Measurements from ENCODE around the gene ZMYND12. TPM values are rescaled to one million over a fixed set of nuclear protein-coding genes. Genes with fewer than 3 reads are reported as not detected.

Gene ZMYND12
- polyA plus RNA-seq, 1 of the 3 experiments (the other 2 are of a cell fraction) = 0.18 TPM

DNA sequence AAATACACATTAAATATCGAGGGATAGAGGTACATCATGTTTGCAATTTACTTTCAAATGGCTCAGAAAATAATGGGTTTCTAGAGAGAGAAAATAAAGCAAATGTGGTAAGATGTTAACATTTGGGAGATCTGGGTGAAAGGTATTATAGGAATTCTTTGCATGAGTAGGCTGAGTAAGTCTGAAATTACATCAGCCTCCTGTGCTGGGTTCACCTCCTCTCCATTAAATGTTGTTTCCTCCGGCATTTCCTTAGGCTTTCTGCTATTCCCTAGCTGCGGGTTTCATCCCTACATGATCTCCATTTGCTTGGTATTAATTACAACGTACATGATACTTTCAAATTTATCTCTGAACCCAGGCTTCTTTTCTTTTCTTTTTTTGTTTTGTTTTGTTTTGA, 31.6 kb downstream of the ZMYND12 start:
- WGBS (ENCODE audit: low lambda C conversion rate) = 68% methylated on average over 4 of the region's 4 CpGs

More for the DNA sequence above, 31.6 kb downstream of the ZMYND12 start:
- no peak for DNase-seq
- CTCF ChIA-PET = interaction anchor here (0.8 kb wide), 1 partner anchor 113 kb away, joined by 3 read pairs; no protein-coding TSS in a partner anchor
- H4K20me1 ChIP-seq (ENCODE audit: insufficient read depth) = no peaks in the 10 kb centered on the region
- no peak overlapping the region for H2AFZ ChIP-seq (ENCODE audit: low read depth)
- H3K27ac ChIP-seq (ENCODE audit: low read depth in 2 of 2, low read length in 1 of 2) = no peak overlapping the region
- H3K4me3 ChIP-seq (ENCODE audit: low read depth in 2 of 2, low read length in 1 of 2) = no peak overlapping the region
- H3K9ac ChIP-seq = no peak overlapping the region
- H3K9me2 ChIP-seq = no peaks in the 10 kb centered on the region
- H3K79me2 ChIP-seq (ENCODE audit: insufficient read depth) = no peaks in the 10 kb centered on the region
- POLR2A ChIA-PET = no interaction called here
- H3F3A ChIP-seq (replicated peaks; ENCODE audit: insufficient read depth) = no peaks in the 10 kb centered on the region
- H3K36me3 ChIP-seq (replicated peaks in 1 of 2; ENCODE audit: control insufficient read depth in 1 of 2, insufficient read depth in 2 of 2, low read length in 1 of 2) = no peaks in the 10 kb centered on the region
- H3K27me3 ChIP-seq (ENCODE audit: insufficient read depth) = no peaks in the 10 kb centered on the region; the same call in 1 of the 2 replicates
- no peaks in the 10 kb centered on the region for H3K9me3 ChIP-seq
- H3K4me2 ChIP-seq = no peak overlapping the region
- H3K4me1 ChIP-seq (ENCODE audit: control insufficient read depth in 1 of 2, insufficient read depth in 2 of 2, low read depth in 1 of 2, low read length in 1 of 2) = peaks cover 6 to 28% of the 10 kb centered on the region in 2 experiments; a peak in 3 of 4 replicates
- TF ChIP-seq JUND (IDR thresholded peaks at IDR 0.05) = no peak
- TF ChIP-seq, protein P1, sequence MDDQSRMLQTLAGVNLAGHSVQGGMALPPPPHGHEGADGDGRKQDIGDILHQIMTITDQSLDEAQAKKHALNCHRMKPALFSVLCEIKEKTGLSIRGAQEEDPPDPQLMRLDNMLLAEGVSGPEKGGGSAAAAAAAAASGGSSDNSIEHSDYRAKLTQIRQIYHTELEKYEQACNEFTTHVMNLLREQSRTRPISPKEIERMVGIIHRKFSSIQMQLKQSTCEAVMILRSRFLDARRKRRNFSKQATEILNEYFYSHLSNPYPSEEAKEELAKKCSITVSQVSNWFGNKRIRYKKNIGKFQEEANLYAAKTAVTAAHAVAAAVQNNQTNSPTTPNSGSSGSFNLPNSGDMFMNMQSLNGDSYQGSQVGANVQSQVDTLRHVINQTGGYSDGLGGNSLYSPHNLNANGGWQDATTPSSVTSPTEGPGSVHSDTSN (IDR thresholded peaks at IDR 0.05) = no peak
- TF ChIP-seq SIN3A (IDR thresholded peaks at IDR 0.05; ENCODE audit: borderline replicate concordance, low read depth, low read length) = no peak
- no peak for TF ChIP-seq FOSL2 (IDR thresholded peaks at IDR 0.05; ENCODE audit: borderline replicate concordance, low read depth)
- TF ChIP-seq, protein P2, sequence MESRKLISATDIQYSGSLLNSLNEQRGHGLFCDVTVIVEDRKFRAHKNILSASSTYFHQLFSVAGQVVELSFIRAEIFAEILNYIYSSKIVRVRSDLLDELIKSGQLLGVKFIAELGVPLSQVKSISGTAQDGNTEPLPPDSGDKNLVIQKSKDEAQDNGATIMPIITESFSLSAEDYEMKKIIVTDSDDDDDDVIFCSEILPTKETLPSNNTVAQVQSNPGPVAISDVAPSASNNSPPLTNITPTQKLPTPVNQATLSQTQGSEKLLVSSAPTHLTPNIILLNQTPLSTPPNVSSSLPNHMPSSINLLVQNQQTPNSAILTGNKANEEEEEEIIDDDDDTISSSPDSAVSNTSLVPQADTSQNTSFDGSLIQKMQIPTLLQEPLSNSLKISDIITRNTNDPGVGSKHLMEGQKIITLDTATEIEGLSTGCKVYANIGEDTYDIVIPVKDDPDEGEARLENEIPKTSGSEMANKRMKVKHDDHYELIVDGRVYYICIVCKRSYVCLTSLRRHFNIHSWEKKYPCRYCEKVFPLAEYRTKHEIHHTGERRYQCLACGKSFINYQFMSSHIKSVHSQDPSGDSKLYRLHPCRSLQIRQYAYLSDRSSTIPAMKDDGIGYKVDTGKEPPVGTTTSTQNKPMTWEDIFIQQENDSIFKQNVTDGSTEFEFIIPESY (IDR thresholded peaks at IDR 0.05; ENCODE audit: borderline replicate concordance, low read depth) = no peak
- no peak for TF ChIP-seq TCF12 (IDR thresholded peaks at IDR 0.05)
- no peak for TF ChIP-seq RXRA (IDR thresholded peaks at IDR 0.05; ENCODE audit: borderline replicate concordance, low read depth)
- no peak for TF ChIP-seq POLR2AphosphoS5 (IDR thresholded peaks at IDR 0.05; ENCODE audit: low read depth, low read length)
- no peak for TF ChIP-seq ELF1 (IDR thresholded peaks at IDR 0.05)
- no peak for TF ChIP-seq GATA2 (CRISPR knock-in tag; IDR thresholded peaks at IDR 0.05)
- no peak for TF ChIP-seq FOXJ3 (CRISPR knock-in tag; IDR thresholded peaks at IDR 0.05)
- TF ChIP-seq, protein P3, sequence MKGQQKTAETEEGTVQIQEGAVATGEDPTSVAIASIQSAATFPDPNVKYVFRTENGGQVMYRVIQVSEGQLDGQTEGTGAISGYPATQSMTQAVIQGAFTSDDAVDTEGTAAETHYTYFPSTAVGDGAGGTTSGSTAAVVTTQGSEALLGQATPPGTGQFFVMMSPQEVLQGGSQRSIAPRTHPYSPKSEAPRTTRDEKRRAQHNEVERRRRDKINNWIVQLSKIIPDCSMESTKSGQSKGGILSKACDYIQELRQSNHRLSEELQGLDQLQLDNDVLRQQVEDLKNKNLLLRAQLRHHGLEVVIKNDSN (IDR thresholded peaks at IDR 0.05; ENCODE audit: borderline replicate concordance, low read depth) = no peak
- TF ChIP-seq, protein P4, sequence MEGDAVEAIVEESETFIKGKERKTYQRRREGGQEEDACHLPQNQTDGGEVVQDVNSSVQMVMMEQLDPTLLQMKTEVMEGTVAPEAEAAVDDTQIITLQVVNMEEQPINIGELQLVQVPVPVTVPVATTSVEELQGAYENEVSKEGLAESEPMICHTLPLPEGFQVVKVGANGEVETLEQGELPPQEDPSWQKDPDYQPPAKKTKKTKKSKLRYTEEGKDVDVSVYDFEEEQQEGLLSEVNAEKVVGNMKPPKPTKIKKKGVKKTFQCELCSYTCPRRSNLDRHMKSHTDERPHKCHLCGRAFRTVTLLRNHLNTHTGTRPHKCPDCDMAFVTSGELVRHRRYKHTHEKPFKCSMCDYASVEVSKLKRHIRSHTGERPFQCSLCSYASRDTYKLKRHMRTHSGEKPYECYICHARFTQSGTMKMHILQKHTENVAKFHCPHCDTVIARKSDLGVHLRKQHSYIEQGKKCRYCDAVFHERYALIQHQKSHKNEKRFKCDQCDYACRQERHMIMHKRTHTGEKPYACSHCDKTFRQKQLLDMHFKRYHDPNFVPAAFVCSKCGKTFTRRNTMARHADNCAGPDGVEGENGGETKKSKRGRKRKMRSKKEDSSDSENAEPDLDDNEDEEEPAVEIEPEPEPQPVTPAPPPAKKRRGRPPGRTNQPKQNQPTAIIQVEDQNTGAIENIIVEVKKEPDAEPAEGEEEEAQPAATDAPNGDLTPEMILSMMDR (IDR thresholded peaks at IDR 0.05) = no peak
- no peak for TF ChIP-seq EZH2phosphoT487 (IDR thresholded peaks at IDR 0.05; ENCODE audit: borderline replicate concordance, low read depth)

Data from SK-N-SH (cell line).